ENCODE data around the gene TRAF2.

The TRAF2 gene

DNA sequence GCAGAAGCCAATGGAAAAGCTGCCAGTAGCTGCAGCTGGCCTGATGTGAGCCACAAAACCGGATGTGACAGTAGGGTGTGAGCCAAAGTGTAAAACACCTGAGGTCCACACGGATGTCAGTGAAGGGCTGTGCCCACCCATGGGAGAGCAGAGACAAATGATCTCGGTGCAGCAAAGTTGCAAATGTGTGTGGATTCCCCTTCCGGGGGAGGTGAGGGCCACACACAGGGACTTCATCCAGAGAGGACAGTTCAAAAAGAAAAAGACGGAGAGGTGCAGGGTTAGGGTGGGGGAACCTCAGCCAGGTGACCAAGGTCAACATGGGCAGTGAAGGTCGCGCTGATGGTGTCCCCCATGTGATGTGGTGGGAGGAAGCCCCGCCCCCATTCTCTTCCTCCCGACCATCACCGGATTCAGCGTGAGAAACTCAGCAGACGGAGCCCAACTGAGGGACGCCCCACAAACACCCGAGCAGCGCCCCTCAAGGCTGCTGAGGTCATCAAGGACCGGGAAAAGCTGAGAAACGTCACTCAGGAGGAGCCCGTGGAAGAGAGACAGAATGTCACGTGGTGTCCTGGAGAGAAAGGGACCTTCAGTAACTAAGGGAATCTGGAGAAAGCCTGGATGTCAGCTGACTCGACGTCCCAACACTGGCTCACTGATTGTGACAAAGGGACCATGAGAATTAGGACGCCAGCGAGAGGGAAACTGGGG is 79.6 kb downstream of the TRAF2 start:
- no peak for DNase-seq

DNA sequence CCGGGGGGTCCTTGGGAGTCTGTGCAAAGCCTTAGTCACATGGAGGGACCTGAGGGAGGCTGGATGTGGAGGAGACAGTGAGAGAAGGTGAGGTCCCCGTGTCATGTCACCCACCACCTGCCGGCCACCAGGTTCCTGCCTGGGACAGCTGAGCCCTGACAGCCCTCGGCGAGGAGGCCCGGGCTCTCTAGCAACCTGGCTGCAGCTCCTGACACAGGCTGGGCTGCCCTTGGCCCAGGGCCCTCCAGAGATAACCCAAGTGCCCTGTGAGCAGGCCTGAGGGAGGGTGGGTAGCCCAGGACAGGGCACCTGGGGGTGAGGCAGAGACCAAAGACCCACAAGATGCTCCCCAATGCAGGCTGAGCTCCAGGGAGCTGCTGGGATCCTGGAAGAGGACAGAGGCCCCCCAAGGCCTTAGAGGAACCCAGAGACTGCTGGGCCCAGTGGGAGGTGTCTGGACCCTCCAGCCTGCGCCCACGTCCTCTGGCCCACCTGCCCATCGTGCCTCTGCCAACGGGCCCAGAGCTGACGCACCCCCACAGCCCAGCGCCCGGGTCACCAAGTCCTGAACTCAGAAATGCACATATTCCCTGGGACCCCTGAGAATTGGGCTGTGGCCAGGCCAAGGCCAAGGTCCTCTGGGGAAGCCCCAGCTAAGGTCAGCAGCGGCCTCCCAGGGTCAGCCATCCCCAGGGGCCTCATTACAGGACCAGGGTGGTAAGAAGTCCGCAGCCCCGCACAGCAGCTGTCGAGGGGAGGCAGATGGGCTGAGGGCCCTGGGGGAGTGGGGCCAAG is 82.2 kb downstream of the TRAF2 start:
- DNase-seq = no peak

DNA sequence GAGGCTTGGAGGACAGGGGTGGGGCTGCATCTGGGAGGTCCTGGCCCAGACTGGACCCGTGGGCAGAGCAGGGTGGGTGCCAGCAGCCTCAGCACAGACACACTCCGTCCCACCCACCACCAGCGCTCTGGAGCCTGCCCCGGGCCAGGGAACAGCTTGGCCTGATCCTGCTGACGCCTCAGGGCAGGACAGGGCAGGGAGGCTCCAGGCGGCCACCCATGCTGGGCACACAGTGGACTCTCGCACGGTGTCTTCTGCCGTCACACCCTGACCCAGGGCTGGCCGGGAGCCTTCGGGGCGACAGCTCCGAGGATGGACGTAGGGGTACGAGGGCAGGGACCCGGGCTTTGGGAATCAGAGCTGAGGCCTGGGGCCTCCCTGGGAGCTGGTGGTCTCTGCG is 82.8 kb downstream of the TRAF2 start:
- no peak for DNase-seq

DNA sequence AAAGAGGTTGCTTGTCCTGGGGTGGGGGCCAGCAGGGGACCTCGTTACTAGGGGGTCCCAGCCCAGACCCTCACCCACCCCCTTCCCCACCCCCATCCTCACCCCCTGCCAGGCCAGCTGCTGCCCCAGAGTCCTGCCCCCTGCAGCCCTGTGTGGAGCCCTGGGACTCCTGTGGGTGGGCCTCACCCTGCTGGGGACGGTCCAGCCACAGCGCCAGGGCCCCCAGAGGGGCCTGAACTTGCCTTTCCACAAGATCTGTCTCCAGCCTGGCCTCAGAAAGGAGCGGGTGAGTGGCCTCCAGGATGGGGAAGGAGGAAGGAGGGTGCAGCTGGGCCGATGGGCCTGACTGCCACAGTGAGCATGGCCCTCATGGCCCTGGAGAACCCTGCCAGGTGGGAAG is 83.5 kb downstream of the TRAF2 start:
- DNase-seq = no peak

DNA sequence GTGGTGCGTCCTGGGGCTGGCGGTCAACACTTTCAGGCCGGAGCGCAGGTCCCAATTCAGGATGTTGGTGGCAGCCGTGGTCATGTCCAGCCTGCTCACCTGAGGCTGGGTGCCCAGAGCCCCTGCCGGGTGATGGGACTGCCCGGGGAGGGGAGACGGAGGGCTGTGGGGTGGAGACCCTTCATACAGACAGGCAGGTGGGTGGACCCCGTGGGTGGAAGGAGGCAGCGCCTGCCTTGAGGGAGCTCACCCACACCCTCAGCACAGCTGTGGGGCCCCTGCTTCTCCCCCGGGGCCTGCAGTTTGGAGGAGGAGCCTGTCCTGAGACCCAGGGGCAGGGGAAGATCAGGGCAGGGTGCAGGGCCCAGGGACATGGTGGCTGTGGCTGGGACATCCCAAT is 84.0 kb downstream of the TRAF2 start:
- DNase-seq = no peak

DNA sequence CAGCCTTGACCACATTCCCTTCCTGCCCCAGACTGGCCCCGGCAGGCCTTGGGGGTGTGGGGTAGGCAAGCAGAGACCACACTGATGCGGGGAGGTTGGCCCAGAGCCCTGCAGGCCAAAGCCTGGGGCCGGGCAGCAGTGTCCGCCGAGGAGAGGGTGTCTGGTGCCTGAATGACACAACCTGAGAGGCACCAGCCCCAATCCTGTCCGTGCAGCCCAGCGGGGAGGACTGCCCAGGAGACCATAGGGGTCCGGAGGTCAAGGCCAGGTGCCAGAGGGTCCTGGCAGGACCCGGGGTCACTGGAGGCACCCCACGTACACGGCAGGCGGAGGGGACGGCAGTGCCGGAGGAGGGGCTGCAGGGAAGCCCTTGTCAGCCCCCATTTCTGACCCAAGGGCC is 85.4 kb downstream of the TRAF2 start:
- DNase-seq = no peak

DNA sequence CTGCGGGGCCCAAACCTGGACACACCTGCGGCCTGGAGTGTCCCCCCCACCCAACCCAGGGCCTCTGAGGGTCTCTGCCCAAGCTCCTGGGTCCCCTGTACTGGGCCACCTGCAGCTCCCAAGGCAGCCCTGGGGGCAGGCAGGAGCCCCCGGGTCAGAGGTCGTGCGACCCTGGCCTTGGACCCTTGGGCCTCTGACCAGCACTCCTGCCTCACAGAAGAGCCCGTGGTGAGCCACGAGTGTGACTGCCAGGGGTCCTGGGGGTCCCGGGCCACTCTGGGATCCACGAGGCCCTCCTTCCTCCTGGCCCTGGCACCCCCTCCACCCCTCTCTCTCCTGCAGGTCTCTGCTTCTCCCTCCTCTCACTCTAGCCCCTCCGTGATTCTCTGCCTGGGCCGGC is 86.0 kb downstream of the TRAF2 start:
- DNase-seq = no peak

DNA sequence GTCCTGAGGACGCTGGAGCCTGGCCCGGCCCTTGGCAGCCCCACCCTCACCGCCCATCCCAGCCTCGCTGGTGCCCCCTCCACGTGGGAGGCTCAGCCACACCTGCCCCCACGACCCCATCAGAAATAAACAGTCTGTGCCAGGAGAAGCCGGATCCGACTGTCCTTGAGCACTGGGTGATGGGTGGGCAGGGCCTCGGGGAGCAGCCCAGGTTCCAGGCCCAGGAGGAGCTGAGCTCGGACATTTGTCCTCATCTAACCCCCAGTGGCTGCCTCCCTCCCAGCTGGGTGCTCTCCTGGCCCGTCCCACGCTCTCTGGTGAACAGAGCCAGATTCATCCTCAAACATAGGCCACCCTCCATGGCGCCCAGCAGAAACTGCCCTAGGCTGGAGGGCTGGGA is 86.4 kb downstream of the TRAF2 start:
- DNase-seq = no peak

DNA sequence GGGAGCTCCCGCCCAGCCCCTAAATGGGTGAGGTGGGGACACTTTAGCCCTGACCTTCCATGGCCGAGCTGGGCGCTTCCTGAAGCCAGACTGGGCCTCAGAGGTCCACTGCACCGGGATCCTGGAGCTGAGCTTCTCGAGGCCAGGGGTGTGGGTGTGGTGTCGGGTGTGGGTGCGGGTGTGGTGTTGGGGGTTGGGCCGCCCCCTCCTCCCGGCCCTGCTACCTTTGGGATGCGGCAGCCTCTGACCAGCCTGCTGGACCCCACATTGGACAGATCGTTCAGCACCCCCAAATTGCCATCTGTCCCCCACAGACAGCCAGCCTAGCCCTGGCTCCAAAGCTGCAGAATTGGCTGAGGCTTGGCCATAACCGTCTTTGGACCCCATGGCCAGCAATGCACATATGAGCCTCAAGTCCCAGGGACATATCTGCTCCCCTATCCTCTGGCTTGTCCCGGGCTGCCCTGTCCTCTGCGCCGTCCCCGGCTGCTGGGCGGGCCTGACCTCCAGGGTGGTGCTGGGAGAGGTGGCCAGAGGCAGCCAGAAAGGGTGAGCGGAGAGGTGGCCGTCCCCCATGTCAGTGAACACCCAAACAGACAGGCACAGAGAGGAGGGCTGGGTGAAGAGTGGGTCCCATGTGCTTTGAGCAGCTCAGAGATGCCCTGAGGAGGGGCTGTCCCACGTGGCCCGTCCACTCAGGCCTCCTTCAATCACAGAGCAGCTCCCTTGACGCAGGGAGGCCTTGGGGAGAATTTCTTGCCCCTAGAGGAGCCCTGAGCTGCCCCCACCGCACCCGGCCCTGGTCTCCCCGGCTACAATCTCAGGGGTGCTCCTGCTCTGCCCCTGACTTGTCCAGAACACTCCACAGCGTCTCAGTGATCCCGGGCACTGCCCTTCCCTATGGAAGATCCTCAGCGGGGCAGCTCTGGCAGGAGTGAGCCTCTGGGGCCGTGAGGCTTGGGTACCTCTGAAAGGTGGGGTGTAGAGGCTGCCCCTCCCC is 87.6 kb downstream of the TRAF2 start:
- DNase-seq = no peak

DNA sequence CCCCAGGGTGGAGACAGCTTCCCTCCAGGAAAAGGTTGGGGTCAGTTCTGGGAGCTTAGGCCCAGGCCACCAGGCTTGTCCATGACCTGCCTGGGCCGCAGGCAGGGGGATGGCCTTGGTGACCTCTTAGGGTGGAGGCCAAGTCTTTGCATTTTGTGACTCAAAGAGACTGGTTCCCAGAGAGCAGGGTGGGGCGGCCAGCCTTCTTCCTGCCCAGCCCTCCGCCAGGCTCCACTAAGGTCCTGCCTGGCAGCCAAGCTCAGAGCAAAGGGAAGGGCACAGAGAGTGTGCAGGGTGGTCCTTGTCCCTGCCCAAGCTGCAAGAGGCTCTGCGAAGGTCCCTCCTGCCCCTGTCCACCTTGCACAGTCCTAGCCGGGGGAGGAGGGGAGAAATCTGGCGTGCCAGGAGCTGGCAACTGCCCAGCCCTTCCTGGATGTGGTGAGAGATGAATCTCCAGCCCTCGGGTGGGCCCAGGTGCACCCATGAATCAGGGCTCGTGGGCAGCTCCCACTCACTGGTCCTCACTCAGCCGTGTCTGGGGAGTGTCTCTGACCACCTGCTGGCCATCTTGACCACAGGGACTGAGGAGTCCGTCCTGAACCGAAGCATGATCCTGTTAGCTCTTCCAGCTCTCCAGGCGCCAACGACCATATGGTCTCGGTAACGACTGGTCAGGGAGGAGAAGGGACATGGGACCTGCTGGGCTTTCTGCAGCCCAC is 88.7 kb downstream of the TRAF2 start:
- DNase-seq = no peak

DNA sequence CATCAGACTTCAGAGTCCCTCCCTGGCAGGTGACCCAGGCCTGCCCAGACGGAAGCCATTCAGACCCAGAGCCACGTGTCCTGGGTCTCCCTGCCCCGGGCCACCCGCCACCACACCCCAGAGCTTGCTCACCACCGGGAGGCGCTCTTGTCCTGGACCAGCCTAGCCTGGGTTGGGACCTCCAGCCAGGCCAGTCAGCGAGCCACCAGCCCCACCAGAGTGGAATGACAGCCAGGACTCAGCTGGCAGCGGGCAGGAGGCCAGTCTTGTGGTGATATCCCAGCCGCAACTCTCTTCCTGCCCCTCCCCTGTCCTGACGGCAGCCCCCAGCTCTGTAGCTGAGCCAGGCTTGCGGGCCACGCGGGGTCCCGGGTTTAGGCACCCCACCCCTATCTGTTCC is 89.3 kb downstream of the TRAF2 start:
- DNase-seq = no peak
